GM12878 (cell line): Measurements from ENCODE around the gene TARS3. TPM values are rescaled to one million over a fixed set of nuclear protein-coding genes. Genes with fewer than 3 reads are reported as not detected.
"Not testable (repeated sequence)": the region's sequence is repeated elsewhere in the genome, so short reads cannot be mapped to it uniquely, and the experiment has no call there.

Source experiments
- ATAC-seq: fragments of 200-7000 bp; cut with Tn5 transposase; 3 replicates; pipeline ENCODE4 v1.9.1; 2020; ENCODE audit warnings: mild to moderate bottlenecking, moderate library complexity
- BruUV-seq: library from RNA; stranded (reverse); fragments of 400-500 nt; replicated peaks from 2 replicates; lab custom pipeline; 2021; lab: Mats Ljungman, UMichigan
- CTCF ChIA-PET: fragments of 300-600 bp; sonication (Branson Sonifier 250); formaldehyde crosslinking; extraction: SDS; loops from one replicate; lab custom pipeline; 2021; ENCODE audit warnings: inconsistent platforms; lab: Yijun Ruan, JAX
- POLR2A ChIA-PET: fragments of 350-600 bp; formaldehyde crosslinking; extraction: SDS; loops from one replicate; lab custom pipeline; 2021; ENCODE audit warnings: inconsistent platforms; lab: Charles Lee
- RAD21 ChIA-PET: fragments of 300-600 bp; sonication (Branson Sonifier 250); formaldehyde crosslinking; loops from one replicate; lab custom pipeline; 2023; ENCODE audit warnings: antibody characterized with exemption; ENCODE audit not compliant: unreplicated experiment; lab: Charles Lee
- SMC1A ChIA-PET: fragments of 300-600 bp; sonication (Branson Sonifier 250); formaldehyde crosslinking; loops from one replicate; lab custom pipeline; 2023; ENCODE audit not compliant: unreplicated experiment, uncharacterized antibody; lab: Charles Lee
- DNase-seq: peaks from one replicate; pipeline ENCODE4 v3.0.0-alpha.2; 2011; ENCODE audit warnings: low read depth, low spot score
- FAIRE-seq: peaks from 3 replicates; lab custom pipeline; 2011; peaks lifted over from hg19 to GRCh38; lab: Jason Lieb, UNC
- H2AFZ ChIP-seq: 2 replicates; pipeline ENCODE4 v1.6.0; 2011; ENCODE audit warnings: low read depth, low read length, control low read depth; ENCODE audit not compliant: control insufficient read depth
- H3K27ac ChIP-seq: 2 replicates; pipeline ENCODE4 v1.5.1; 2011; ENCODE audit warnings: control low read depth; ENCODE audit not compliant: control insufficient read depth, insufficient read depth
- H3K27me3 ChIP-seq, 2 experiments: replicated peaks in 1 of 2; 2 replicates each; pipeline versions ENCODE4 v1.6.0 to v1.6.1; 2011; ENCODE audit warnings: low read length in 1 of 2; ENCODE audit not compliant: control insufficient read depth in 2 of 2, insufficient read depth in 2 of 2
- H3K36me3 ChIP-seq, 2 experiments: 2 replicates each; pipeline ENCODE4 v1.5.1; 2011; ENCODE audit warnings: low read length in 1 of 2; ENCODE audit not compliant: control insufficient read depth in 2 of 2, insufficient read depth in 2 of 2
- H3K4me1 ChIP-seq: 2 replicates; pipeline ENCODE4 v1.6.1; 2011; ENCODE audit warnings: mild to moderate bottlenecking, low read length, moderate library complexity, mixed read lengths; ENCODE audit not compliant: control insufficient read depth, insufficient read depth
- H3K4me2 ChIP-seq: 2 replicates; pipeline ENCODE4 v1.6.0; 2011; ENCODE audit warnings: control low read depth; ENCODE audit not compliant: control insufficient read depth, insufficient read depth
- H3K4me3 ChIP-seq: fragments of 200-600 bp; sonication (generic); 2 replicates; pipeline ENCODE4 v1.5.1; 2016
- H3K79me2 ChIP-seq: 2 replicates; pipeline ENCODE4 v1.6.0; 2011; ENCODE audit warnings: low read length; ENCODE audit not compliant: control insufficient read depth, insufficient read depth
- H3K9ac ChIP-seq: 2 replicates; pipeline ENCODE4 v1.8.0; 2011; ENCODE audit warnings: low read length, control low read depth, mixed read lengths; ENCODE audit not compliant: control insufficient read depth, insufficient read depth
- H3K9me3 ChIP-seq: replicated peaks from 3 replicates; pipeline ENCODE4 v1.5.1; 2011; ENCODE audit warnings: mild to moderate bottlenecking, low read length; ENCODE audit not compliant: control insufficient read depth, insufficient read depth
- H4K20me1 ChIP-seq: 2 replicates; pipeline ENCODE4 v1.6.0; 2011; ENCODE audit not compliant: control insufficient read depth, insufficient read depth
- ELK1 ChIP-seq: IDR thresholded peaks from 2 replicates; pipeline ENCODE4 v1.6.1; 2012; ENCODE audit warnings: low read depth, low read length, improper control_type of control experiment
- IKZF2 ChIP-seq, 2 experiments: fragments of 450-650 bp; IDR thresholded peaks; 2 replicates each; pipeline ENCODE4 v1.6.1; 2017; ENCODE audit warnings: mild to moderate bottlenecking in 2 of 2, moderate library complexity in 2 of 2
- NR2C1 ChIP-seq: fragments of 450-650 bp; IDR thresholded peaks from 2 replicates; pipeline ENCODE4 v1.6.1; 2017; ENCODE audit warnings: antibody characterized with exemption, mild to moderate bottlenecking, moderate library complexity
- POLR2AphosphoS5 ChIP-seq: IDR thresholded peaks from 2 replicates; pipeline ENCODE4 v1.6.1; 2011; ENCODE audit warnings: mild to moderate bottlenecking, low read length, inconsistent platforms
- SUZ12 ChIP-seq: fragments of 200-600 bp; sonication (generic); IDR thresholded peaks from one replicate; pipeline ENCODE4 v1.6.1; 2018; ENCODE audit warnings: antibody characterized with exemption, mild to moderate bottlenecking; ENCODE audit not compliant: unreplicated experiment
- ZNF274 ChIP-seq: IDR thresholded peaks from one replicate; pipeline ENCODE4 v1.8.0; 2011; ENCODE audit not compliant: insufficient read length, insufficient read depth
- WGBS: methylation state at CpG from one replicate; pipeline ENCODE4 v1.1.6; 2016; ENCODE audit warnings: low lambda C conversion rate; ENCODE audit not compliant: insufficient replicate concordance, insufficient coverage; ENCODE audit errors: missing lambda C conversion rate; 5-methylcytosine and 5-hydroxymethylcytosine counted together
- in situ Hi-C: fragments of 300-500 bp; cut with MboI; formaldehyde crosslinking; loops from 9 replicates; pipeline ENCODE4 v1.14.3; 2018; ENCODE audit warnings: mixed read lengths
- intact Hi-C: fragments of 100-400 bp; cut with micrococcal nuclease; formaldehyde crosslinking; loops from one replicate; pipeline ENCODE4 v1.14.2; 2022; ENCODE audit not compliant: unreplicated experiment
- polyA plus RNA-seq, 11 experiments: library from polyadenylated mRNA; depleted of rRNA in 4 of 11; unstranded in 6 of 11; stranded (reverse) in 5 of 11; fragments of >200 nt; fragmentation: Nextera tagmentation in 4 of 11; fragmentation: Illumina TruSeq in 1 of 11; extraction: Ambion mirVana in 4 of 11; extraction: Trizol in 1 of 11; gene quantifications; 1 replicate in 1 of 11; 2 replicates in 10 of 11; pipeline versions ENCODE4 v1.2.1 to v1.2.3, GENCODE V29; 2011 to 2016; ENCODE audit warnings: inconsistent platforms in 2 of 11, missing spikeins in 2 of 11, low read depth in 1 of 11
- total RNA-seq, 4 experiments: library from RNA; depleted of rRNA in 3 of 4; stranded (reverse); fragments of >200 nt in 3 of 4; fragmentation: Illumina TruSeq in 1 of 4; extraction: Trizol in 1 of 4; gene quantifications; 2 replicates each; pipeline versions ENCODE4 v1.2.1 to v1.2.3, GENCODE V29; 2013 to 2021
- TF ChIP-seq, protein P1 (sequence below): IDR thresholded peaks from 2 replicates; pipeline ENCODE4 v1.6.1; 2011; ENCODE audit warnings: mild to moderate bottlenecking, low read depth, low read length, moderate library complexity; ENCODE audit not compliant: insufficient replicate concordance
- TF ChIP-seq, protein P2 (sequence below): fragments of 150-350 bp; IDR thresholded peaks from 2 replicates; pipeline ENCODE4 v1.6.1; 2016; ENCODE audit warnings: low read depth, low read length

The TARS3 gene
- total and polyA plus RNA-seq, 10 of the 15 experiments (the other 5 are each of a cell fraction or from before 2014, with no cell fraction given), result 1.4 to 7.8 (median 5.3) TPM

DNA sequence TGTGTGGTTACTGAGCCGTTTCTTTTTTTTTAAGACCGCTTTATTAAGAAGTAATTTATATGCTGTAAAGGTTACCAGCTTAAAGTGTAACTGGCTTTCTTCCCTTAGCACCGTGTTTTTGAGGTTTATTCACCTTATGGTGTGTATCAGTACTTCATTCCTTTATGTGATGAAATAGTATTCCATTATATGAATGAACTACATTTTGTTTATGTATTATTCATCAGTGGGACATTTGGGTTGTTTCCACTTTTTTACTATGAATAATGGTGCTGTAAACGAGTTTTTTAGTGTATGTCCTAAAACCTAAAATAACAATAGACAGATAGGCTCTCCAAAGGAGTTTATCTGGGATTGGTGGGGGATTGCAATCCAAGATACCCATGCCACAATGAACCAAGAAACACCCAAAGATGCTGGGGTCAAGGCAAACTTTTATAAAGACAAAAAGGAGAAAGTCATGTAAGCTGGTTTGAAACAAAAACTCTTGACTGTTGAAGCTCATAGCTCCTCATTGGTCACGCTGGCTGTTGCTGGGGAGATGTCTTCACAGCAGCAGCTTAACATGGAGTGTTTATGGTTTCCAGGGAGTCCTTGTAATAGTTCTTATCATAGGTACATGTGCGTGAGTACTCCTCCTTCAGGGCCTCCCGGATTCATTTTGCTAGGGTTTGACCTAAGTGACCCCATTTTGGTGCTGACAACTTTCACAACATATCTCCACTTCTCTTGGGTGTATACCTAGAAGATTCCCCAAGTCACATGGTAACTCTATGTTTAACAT, 88.1 kb downstream of the TARS3 start (continued):
- TF ChIP-seq, protein P1, sequence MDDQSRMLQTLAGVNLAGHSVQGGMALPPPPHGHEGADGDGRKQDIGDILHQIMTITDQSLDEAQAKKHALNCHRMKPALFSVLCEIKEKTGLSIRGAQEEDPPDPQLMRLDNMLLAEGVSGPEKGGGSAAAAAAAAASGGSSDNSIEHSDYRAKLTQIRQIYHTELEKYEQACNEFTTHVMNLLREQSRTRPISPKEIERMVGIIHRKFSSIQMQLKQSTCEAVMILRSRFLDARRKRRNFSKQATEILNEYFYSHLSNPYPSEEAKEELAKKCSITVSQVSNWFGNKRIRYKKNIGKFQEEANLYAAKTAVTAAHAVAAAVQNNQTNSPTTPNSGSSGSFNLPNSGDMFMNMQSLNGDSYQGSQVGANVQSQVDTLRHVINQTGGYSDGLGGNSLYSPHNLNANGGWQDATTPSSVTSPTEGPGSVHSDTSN, result no peak
- TF ChIP-seq, protein P2, sequence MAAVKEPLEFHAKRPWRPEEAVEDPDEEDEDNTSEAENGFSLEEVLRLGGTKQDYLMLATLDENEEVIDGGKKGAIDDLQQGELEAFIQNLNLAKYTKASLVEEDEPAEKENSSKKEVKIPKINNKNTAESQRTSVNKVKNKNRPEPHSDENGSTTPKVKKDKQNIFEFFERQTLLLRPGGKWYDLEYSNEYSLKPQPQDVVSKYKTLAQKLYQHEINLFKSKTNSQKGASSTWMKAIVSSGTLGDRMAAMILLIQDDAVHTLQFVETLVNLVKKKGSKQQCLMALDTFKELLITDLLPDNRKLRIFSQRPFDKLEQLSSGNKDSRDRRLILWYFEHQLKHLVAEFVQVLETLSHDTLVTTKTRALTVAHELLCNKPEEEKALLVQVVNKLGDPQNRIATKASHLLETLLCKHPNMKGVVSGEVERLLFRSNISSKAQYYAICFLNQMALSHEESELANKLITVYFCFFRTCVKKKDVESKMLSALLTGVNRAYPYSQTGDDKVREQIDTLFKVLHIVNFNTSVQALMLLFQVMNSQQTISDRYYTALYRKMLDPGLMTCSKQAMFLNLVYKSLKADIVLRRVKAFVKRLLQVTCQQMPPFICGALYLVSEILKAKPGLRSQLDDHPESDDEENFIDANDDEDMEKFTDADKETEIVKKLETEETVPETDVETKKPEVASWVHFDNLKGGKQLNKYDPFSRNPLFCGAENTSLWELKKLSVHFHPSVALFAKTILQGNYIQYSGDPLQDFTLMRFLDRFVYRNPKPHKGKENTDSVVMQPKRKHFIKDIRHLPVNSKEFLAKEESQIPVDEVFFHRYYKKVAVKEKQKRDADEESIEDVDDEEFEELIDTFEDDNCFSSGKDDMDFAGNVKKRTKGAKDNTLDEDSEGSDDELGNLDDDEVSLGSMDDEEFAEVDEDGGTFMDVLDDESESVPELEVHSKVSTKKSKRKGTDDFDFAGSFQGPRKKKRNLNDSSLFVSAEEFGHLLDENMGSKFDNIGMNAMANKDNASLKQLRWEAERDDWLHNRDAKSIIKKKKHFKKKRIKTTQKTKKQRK, result no peak

DNA sequence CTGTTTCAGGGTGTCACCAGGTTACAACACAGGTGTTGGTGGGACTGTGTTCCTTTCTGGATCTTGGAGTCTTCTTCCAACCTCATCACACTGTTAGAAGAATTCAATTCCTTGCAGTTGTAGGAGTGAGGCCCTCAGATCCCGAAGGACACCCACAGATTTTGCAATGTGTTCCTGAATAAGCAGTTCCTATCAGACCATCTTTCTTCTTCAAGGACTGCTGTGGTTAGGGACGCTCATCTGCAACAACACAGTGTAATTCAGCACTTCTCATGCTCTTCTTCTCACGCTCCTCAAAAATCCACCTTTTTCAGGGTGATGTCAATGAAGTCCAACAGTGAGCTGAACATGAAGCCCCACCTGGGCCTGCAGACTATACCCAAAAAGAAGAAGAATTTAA, 90.9 kb downstream of the TARS3 start:
- Histone ChIP-seq H2AFZ (no peak overlapping the region), H3K9me3 (no peaks in the 10 kb centered on the region), H4K20me1 (no peaks in the 10 kb centered on the region), H3K9ac (no peak overlapping the region), H3K79me2 (no peaks in the 10 kb centered on the region), H3K4me1 (no peaks in the 10 kb centered on the region), H3K27ac (no peak overlapping the region), H3K4me3 (no peak overlapping the region), H3K4me2 (no peak overlapping the region), H3K27me3 (no peaks in the 10 kb centered on the region), H3K36me3 (no peaks in the 10 kb centered on the region)
- no peak for TF ChIP-seq POLR2AphosphoS5
- no peak for TF ChIP-seq ELK1
- no peak for TF ChIP-seq SUZ12
- TF ChIP-seq NR2C1, result no peak
- no peak for TF ChIP-seq ZNF274
- no peak for TF ChIP-seq IKZF2 (IDR thresholded peaks at IDR 0.05)
- no peak for ATAC-seq
- no peak for FAIRE-seq
- in situ Hi-C loops, result no loop called here
- BruUV-seq, result no TSS peak
- intact Hi-C loops, result no loop called here
- SMC1A ChIA-PET, result interaction anchor here (0.9 kb wide), 1 partner anchor 336 kb away, joined by 3 read pairs; no protein-coding TSS in a partner anchor
- 100% methylated on average over 3 of the region's 3 CpGs for WGBS
- CTCF ChIA-PET, result no interaction called here
- no peak for DNase-seq
- POLR2A ChIA-PET, result no interaction called here
- RAD21 ChIA-PET, result no interaction called here

DNA sequence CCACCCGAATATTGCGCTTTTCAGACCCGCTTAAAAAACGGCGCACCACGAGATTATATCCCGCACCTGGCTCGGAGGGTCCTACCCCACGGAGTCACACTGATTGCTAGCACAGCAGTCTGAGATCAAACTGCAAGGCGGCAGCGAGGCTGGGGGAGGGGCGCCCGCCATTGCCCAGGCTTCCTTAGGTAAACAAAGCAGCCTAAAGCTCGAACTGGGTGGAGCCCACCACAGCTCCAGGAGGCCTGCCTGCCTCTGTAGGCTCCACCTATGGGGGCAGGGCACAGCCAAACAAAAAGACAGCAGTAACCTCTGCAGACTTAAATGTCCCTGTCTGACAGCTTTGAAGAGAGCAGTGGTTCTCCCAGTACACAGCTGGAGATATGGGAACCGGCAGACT, 97.5 kb downstream of the TARS3 start:
- H2AFZ ChIP-seq, BruUV-seq, FAIRE-seq, H3K36me3 ChIP-seq, POLR2A ChIA-PET, H3K27ac ChIP-seq, SMC1A ChIA-PET, H3K4me3 ChIP-seq, in situ Hi-C loops, CTCF ChIA-PET, H3K79me2 ChIP-seq, intact Hi-C loops, H4K20me1 ChIP-seq, H3K9ac ChIP-seq, H3K4me2 ChIP-seq, H3K4me1 ChIP-seq, ATAC-seq, RAD21 ChIA-PET, DNase-seq, H3K27me3 ChIP-seq: not testable (repeated sequence)
- H3K9me3 ChIP-seq, result peaks cover 12% of the 10 kb centered on the region
- 84% methylated on average over 15 of the region's 15 CpGs for WGBS
